Activated CD4-positive, alpha-beta T cell treated with anti-CD3 and anti-CD28 coated beads, Interleukin-2, amount 10 ng/mL, durations not matched to agents 24 days and 14 days (primary cell): ENCODE results near the gene ARID5B. TPM values are rescaled to one million over a fixed set of nuclear protein-coding genes. Genes with fewer than 3 reads are reported as not detected.

Source experiments
- DNase-seq: peaks from one replicate; pipeline ENCODE4 v3.0.0; 2022
- H3K27ac Mint-ChIP-seq: one replicate; pipeline ENCODE4 v1.8.0; 2022; ENCODE audit warnings: mild to moderate bottlenecking, mixed read lengths
- H3K27me3 Mint-ChIP-seq: one replicate; pipeline ENCODE4 v1.8.0; 2022; ENCODE audit warnings: mixed read lengths
- H3K36me3 Mint-ChIP-seq: one replicate; pipeline ENCODE4 v1.8.0; 2022; ENCODE audit warnings: low read depth, mild to moderate bottlenecking, mixed read lengths
- H3K4me1 Mint-ChIP-seq: one replicate; pipeline ENCODE4 v1.8.0; 2021; ENCODE audit warnings: mixed read lengths
- H3K4me3 Mint-ChIP-seq: one replicate; pipeline ENCODE4 v1.8.0; 2022; ENCODE audit warnings: mild to moderate bottlenecking, moderate library complexity, mixed read lengths
- H3K9me3 Mint-ChIP-seq: one replicate; pipeline ENCODE4 v1.8.0; 2021; ENCODE audit warnings: mixed read lengths
- intact Hi-C: fragments of 100-400 bp; cut with micrococcal nuclease; formaldehyde crosslinking; loops from one replicate; pipeline ENCODE4 v1.15.1; 2023
- total RNA-seq: library from RNA; stranded (reverse); gene quantifications from 2 replicates; pipeline ENCODE4 v1.2.3, GENCODE V29; 2022

The ARID5B gene
- total RNA-seq, 1 donor from 2014 or later: 58.2 TPM

DNA sequence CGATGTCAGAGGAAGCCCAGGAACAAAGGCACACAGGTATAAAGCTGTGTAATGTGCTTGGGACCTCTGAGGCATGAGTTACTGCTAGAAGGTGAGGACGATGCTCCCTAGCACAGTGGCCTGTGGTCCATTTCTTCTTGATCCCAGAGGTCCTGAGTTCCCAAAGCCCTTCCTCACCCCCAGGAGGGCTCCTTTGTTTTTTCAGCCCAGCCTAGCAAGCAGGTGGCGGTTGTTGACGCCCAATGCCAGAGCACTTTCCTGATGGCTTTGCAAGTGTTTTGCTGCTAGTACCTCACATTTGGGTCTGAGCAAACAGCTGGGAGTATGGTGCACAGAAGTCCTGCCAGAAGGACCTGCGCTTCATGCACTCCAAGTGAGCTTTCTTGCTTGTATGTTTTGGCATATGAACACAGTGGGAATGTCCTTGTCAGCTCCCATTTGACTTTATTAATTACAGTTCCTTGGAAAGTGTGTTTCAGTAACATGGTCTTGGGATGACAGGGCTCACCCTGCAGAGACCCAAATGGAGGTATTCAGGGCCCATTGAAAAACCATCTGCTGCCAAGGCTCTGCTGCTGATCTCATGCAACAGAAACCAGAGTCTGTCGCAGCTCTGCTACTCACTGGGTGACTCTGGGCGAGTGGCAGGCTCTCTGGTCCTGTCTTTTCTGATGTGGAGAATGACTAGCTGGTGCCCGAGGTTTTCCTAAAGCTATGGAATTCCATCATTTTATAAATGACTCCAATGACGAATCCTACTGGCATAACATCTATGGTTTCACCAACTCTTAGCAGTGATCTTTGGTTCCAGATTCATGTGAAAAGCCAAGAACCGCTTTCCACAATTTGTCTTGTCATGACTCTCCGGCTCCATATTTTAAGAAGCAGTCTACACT lies 134.9 kb downstream of the ARID5B start:
- intact Hi-C loops: loop anchor here (5.0 kb wide), 1 partner anchor 41 kb away; no protein-coding TSS in a partner anchor
- Mint-ChIP-seq H3K36me3 (peaks cover 27% of the 10 kb centered on the region), H3K27ac (peak overlapping the region; percentile 87), H3K4me1 (peaks cover 68% of the 10 kb centered on the region), H3K27me3 (no peaks in the 10 kb centered on the region), H3K4me3 (peak overlapping the region; percentile 8), H3K9me3 (no peaks in the 10 kb centered on the region)
- peak; percentile 67 for DNase-seq

DNA sequence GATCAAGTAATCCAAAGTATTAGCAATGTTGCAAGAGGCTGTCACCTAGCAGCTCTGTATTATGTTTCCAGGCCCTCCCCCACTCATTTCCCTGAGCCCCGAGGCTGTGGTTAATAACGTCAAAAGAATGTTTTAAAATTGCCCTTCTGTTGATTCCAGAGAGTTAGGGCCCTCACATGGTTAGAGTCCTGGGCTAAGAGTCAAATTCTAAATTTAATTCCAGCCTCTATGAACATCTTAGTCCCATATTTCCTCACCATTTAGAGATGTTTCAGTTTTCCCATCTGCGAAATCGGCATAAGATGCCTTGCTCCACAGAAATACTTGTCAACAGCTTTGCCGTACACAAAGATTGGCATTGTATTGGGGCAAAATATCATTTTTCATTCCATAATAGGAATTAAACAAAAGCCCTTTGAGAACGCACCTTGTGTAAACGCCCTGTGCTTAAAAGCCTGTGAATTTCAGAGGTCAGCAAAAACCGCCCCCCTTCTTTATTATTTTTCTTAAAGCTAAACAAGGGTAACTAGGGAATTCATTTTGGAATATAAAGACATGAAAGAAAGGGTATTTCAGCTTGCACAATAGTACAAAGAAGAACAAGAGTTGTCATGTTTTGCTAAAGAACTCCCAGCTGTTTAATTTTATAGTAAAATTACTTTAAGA lies 135.8 kb downstream of the ARID5B start:
- H3K27ac Mint-ChIP-seq: peak overlapping the region; percentile 69
- no peaks in the 10 kb centered on the region for H3K27me3 Mint-ChIP-seq
- H3K4me1 Mint-ChIP-seq: peaks cover 72% of the 10 kb centered on the region
- H3K4me3 Mint-ChIP-seq: peak overlapping the region; percentile 8
- H3K9me3 Mint-ChIP-seq: no peaks in the 10 kb centered on the region
- intact Hi-C loops: loop anchor here (5.0 kb wide), 1 partner anchor 40 kb away; no protein-coding TSS in a partner anchor
- H3K36me3 Mint-ChIP-seq: peaks cover 28% of the 10 kb centered on the region
- DNase-seq: no peak

- peaks cover 30% of the 10 kb centered on the region for H3K36me3 Mint-ChIP-seq
Observed at GRCh38 chr10:62037890-62038608, 136.6 kb downstream of the ARID5B start.

DNA sequence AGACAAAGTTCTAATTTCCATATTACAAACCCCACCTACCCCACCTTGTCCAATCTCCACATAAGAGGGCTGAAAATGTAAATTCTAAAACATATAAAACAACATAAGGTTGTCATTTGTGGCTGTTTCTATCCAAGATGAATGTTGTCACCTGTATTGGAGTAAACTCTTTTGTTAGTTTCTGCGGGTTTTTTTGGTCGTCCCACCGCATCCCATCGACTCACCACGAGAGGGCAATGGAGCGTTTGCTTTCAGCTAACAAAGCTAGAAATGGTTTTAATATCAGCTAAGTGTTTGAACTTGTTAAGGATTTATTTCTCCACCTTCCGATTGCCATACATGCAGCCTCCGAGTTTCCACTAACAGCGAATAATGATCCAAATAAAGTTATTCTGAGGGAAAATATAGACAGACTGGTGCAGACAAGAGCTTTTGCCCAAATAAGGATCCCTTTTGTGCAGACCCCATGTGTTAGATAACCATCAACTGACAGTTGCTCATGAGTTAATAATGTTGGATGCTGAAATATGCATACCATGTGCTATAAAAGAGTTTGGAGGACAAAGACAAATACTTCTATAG lies 137.2 kb downstream of the ARID5B start:
- peaks cover 73% of the 10 kb centered on the region for H3K4me1 Mint-ChIP-seq
- DNase-seq: peak; percentile 94
- H3K27me3 Mint-ChIP-seq: no peaks in the 10 kb centered on the region
- H3K27ac Mint-ChIP-seq: peak overlapping the region; percentile 76
- intact Hi-C loops: loop anchor here (1.0 to 5.0 kb wide), 4 partner anchors 16 to 207 kb away; no protein-coding TSS in a partner anchor
- no peaks in the 10 kb centered on the region for H3K9me3 Mint-ChIP-seq
- peaks cover 35% of the 10 kb centered on the region for H3K36me3 Mint-ChIP-seq
- peak overlapping the region; percentile 67 for H3K4me3 Mint-ChIP-seq

More at GRCh38 chr10:62037890-62038608, 136.6 kb downstream of the ARID5B start:
- no peaks in the 10 kb centered on the region for H3K9me3 Mint-ChIP-seq
- H3K27ac Mint-ChIP-seq: peak overlapping the region; percentile 76
- H3K4me3 Mint-ChIP-seq: peak overlapping the region; percentile 67
- H3K4me1 Mint-ChIP-seq: peaks cover 72% of the 10 kb centered on the region
- no peaks in the 10 kb centered on the region for H3K27me3 Mint-ChIP-seq
- DNase-seq: no peak
- intact Hi-C loops: loop anchor here (1.0 to 5.0 kb wide), 4 partner anchors 15 to 207 kb away; no protein-coding TSS in a partner anchor

DNA sequence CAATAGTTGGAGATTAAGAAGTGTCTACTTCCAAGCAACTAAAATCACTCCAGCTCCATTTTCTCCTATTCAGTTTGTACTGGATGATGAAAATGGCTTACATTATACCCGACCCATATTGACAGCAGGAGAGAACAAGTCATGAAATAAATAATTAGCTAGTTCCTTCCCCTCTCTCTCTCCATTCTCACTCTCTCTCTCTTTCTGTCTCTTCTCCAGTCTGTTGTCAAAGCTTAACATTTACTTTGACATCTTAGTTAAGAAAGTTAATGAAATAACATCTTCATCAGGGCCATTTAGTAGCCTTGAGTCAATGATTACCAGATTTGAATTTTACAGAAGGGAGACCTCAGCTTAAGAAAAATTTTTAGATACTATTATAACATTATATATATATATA lies 138.5 kb downstream of the ARID5B start:
- Mint-ChIP-seq H3K4me1 (peaks cover 80% of the 10 kb centered on the region), H3K9me3 (no peaks in the 10 kb centered on the region), H3K36me3 (peaks cover 30% of the 10 kb centered on the region), H3K4me3 (peak overlapping the region; percentile 21), H3K27ac (peak overlapping the region; percentile 19), H3K27me3 (no peaks in the 10 kb centered on the region)
- intact Hi-C loops: loop anchor here (2.0 to 10.0 kb wide), 4 partner anchors 17 to 395 kb away; no protein-coding TSS in a partner anchor
- no peak for DNase-seq

GRCh38 chr10:62040881-62041280 lies 139.4 kb downstream of the ARID5B start:
- Mint-ChIP-seq H3K27ac (peak overlapping the region; percentile 86), H3K4me1 (peaks cover 80% of the 10 kb centered on the region), H3K27me3 (no peaks in the 10 kb centered on the region), H3K9me3 (peaks cover 2% of the 10 kb centered on the region), H3K36me3 (peaks cover 30% of the 10 kb centered on the region), H3K4me3 (peak overlapping the region; percentile 46)
- intact Hi-C loops: loop anchor here (10.0 kb wide), 1 partner anchor 394 kb away; no protein-coding TSS in a partner anchor
- no peak for DNase-seq

- Mint-ChIP-seq H3K27me3 (no peaks in the 10 kb centered on the region), H3K4me3 (peak overlapping the region; percentile 34), H3K9me3 (peaks cover 3% of the 10 kb centered on the region), H3K36me3 (peaks cover 28% of the 10 kb centered on the region), H3K4me1 (peaks cover 88% of the 10 kb centered on the region), H3K27ac (peak overlapping the region; percentile 76)
- intact Hi-C loops: loop anchor here (10.0 kb wide), 1 partner anchor 391 kb away; no protein-coding TSS in a partner anchor
- DNase-seq: no peak
Observed at GRCh38 chr10:62043421-62044021, 142.0 kb downstream of the ARID5B start.

DNA sequence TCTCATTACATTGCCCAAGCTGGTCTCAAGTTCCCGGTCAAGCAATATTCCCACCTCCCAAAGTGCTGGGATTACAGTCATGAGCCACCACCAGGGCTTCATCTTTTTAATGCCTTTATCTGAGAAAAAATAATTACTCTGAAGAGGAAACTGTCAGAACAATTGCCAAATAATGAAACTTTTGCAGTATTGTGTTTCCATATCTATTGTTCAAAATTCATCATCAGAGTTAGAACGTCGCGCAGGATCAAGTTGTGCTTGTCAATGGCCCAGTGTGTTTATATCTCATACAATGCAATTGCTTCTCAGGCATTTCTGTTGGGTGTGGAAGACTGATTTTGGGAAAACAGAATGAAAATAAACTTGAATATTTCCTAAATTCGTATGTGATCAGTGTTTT lies 143.1 kb downstream of the ARID5B start:
- Mint-ChIP-seq H3K4me3 (peak overlapping the region; percentile 17), H3K9me3 (peaks cover 3% of the 10 kb centered on the region), H3K36me3 (peaks cover 30% of the 10 kb centered on the region), H3K4me1 (peaks cover 87% of the 10 kb centered on the region), H3K27me3 (no peaks in the 10 kb centered on the region), H3K27ac (peak overlapping the region; percentile 76)
- intact Hi-C loops: loop anchor here (10.0 kb wide), 1 partner anchor 390 kb away; no protein-coding TSS in a partner anchor
- DNase-seq: no peak

DNA sequence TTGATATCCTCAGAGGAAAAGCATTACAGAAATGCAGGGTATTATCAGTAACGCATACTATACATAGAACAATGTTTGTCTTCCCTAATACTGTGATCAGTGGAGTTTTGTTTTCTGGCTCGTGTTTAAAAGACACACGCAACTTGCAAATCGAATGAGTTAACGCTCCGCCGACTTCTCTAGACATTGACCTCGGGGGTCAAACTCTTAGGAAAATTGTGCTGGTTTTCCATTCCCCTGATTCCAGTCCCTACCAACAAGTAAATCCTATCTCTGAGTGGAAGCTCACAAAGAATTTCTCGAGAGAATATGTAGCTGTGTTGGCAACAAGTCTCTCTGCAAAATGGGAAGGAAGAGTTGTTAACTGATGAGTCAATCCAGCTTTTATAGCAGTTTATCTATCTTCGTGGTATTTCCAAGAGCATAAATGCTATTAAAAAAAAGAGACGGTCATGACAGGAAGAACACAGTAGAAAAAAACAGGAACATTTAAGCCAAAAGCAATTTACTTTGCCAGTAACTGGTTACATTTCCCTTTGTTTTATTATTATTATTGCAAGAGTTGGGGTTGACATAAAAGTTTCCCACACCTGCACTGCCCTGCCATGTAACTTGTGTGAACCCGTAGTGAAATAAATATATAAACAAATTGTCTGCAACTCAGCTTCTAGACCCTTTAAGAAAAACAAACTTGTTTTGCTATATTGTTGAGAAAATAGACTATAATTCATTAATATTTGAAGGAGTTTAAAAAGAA lies 144.4 kb downstream of the ARID5B start:
- Mint-ChIP-seq H3K4me3 (peak overlapping the region; percentile 97), H3K9me3 (peaks cover 3% of the 10 kb centered on the region), H3K36me3 (peaks cover 38% of the 10 kb centered on the region), H3K4me1 (peaks cover 81% of the 10 kb centered on the region), H3K27ac (peak overlapping the region; percentile 99), H3K27me3 (no peaks in the 10 kb centered on the region)
- no peak for DNase-seq
- intact Hi-C loops: loop anchor here (1.0 to 10.0 kb wide), 4 partner anchors 26 to 765 kb away; no protein-coding TSS in a partner anchor

- H3K4me3 Mint-ChIP-seq: peak overlapping the region; percentile 97
- peak overlapping the region; percentile 99 for H3K27ac Mint-ChIP-seq
- peaks cover 3% of the 10 kb centered on the region for H3K9me3 Mint-ChIP-seq
- H3K36me3 Mint-ChIP-seq: peaks cover 41% of the 10 kb centered on the region
- DNase-seq: peak; percentile 75
- no peaks in the 10 kb centered on the region for H3K27me3 Mint-ChIP-seq
- intact Hi-C loops: loop anchor here (1.0 to 10.0 kb wide), 5 partner anchors 26 to 764 kb away; no protein-coding TSS in a partner anchor
- H3K4me1 Mint-ChIP-seq: peaks cover 78% of the 10 kb centered on the region
Observed at GRCh38 chr10:62046522-62047227, 145.2 kb downstream of the ARID5B start.

DNA sequence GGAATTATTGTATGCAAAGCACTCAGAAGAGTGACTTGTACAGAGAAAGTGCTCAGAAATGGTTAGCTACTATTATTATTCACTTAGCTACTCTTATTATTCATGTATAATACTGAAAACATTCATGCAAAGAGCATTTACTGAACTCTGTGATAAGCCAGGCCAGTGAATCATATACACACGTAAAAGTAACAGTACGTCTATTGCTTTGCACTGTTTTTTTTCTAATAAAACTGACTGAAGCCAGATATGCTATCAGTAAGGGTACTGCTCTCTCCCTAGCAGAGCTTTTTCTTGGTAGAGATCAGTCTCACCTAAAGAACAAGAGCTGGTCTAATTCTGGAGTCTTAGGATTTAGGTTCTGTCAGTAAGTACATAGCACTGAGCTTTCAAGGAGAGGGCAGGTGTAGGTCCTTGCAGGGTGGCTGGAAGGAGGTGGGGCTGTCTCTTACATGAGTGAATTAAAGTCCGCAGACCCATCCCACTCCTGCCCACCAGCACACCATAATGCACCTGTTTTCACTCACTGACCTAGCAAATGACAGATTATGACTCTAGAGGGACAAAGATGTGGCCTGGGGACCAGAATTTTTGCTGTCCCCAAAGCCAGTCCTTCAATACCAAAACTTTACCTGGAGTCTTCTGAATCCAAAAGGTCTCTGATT lies 145.9 kb downstream of the ARID5B start:
- H3K27me3 Mint-ChIP-seq: no peaks in the 10 kb centered on the region
- DNase-seq: peak; percentile 71
- peaks cover 45% of the 10 kb centered on the region for H3K36me3 Mint-ChIP-seq
- intact Hi-C loops: loop anchor here (1.0 to 10.0 kb wide), 4 partner anchors 104 to 763 kb away; no protein-coding TSS in a partner anchor
- peaks cover 76% of the 10 kb centered on the region for H3K4me1 Mint-ChIP-seq
- H3K27ac Mint-ChIP-seq: peak overlapping the region; percentile 99
- peaks cover 3% of the 10 kb centered on the region for H3K9me3 Mint-ChIP-seq
- peak overlapping the region; percentile 97 for H3K4me3 Mint-ChIP-seq
